ENCODE measurements around the gene PACS2.
"Not testable (repeated sequence)": the region's sequence is repeated elsewhere in the genome, so short reads cannot be mapped to it uniquely, and the experiment has no call there.

Gene PACS2

GRCh38 chr14:105314287-105315200 lies at the start of gene PACS2:
PACS2 (plus strand) TSS chr14:105314748; CDS start chr14:105314919, 171 bp downstream.
- peak; percentile 51 to 56 for DNase-seq (ENCODE audit: low read depth in 2 of 2)

GRCh38 chr14:105267820-105268548 lies 46.6 kb upstream of the PACS2 start:
- no peak for DNase-seq (ENCODE audit: low read depth in 2 of 2)

- no peak for DNase-seq (ENCODE audit: low read depth in 2 of 2)
Observed at GRCh38 chr14:105268736-105269354, 45.7 kb upstream of the PACS2 start.

- no peak for DNase-seq (ENCODE audit: low read depth in 2 of 2)
Observed at GRCh38 chr14:105269405-105269804, 45.1 kb upstream of the PACS2 start.

- no peak for DNase-seq (ENCODE audit: low read depth in 2 of 2)
Observed at GRCh38 chr14:105271224-105271890, 43.2 kb upstream of the PACS2 start.

GRCh38 chr14:105272623-105273022 lies 41.9 kb upstream of the PACS2 start:
- no peak for DNase-seq (ENCODE audit: low read depth in 2 of 2)

GRCh38 chr14:105273062-105273461 lies 41.5 kb upstream of the PACS2 start:
- no peak for DNase-seq (ENCODE audit: low read depth in 2 of 2)

GRCh38 chr14:105274637-105275036 lies 39.9 kb upstream of the PACS2 start:
- DNase-seq (ENCODE audit: low read depth in 2 of 2) = no peak

- no peak for DNase-seq (ENCODE audit: low read depth in 2 of 2)
Observed at GRCh38 chr14:105275267-105275946, 39.1 kb upstream of the PACS2 start.

- not testable (repeated sequence) for DNase-seq (ENCODE audit: low read depth in 2 of 2)
Observed at GRCh38 chr14:105277448-105277847, 37.1 kb upstream of the PACS2 start.

GRCh38 chr14:105279642-105280361 lies 34.7 kb upstream of the PACS2 start:
- no peak for DNase-seq (ENCODE audit: low read depth in 2 of 2)

GRCh38 chr14:105280525-105280924 lies 34.0 kb upstream of the PACS2 start:
- DNase-seq (ENCODE audit: low read depth in 2 of 2) = no peak

GRCh38 chr14:105281371-105282097 lies 33.0 kb upstream of the PACS2 start:
- DNase-seq (ENCODE audit: low read depth in 2 of 2) = no peak

GRCh38 chr14:105282098-105282725 lies 32.3 kb upstream of the PACS2 start:
- DNase-seq (ENCODE audit: low read depth in 2 of 2) = no peak

GRCh38 chr14:105283028-105283427 lies 31.5 kb upstream of the PACS2 start:
- DNase-seq (ENCODE audit: low read depth in 2 of 2) = no peak

GRCh38 chr14:105283899-105284298 lies 30.6 kb upstream of the PACS2 start:
- DNase-seq (ENCODE audit: low read depth in 2 of 2) = no peak

- no peak for DNase-seq (ENCODE audit: low read depth in 2 of 2)
Observed at GRCh38 chr14:105285174-105285573, 29.4 kb upstream of the PACS2 start.

GRCh38 chr14:105286759-105287144 lies 27.8 kb upstream of the PACS2 start:
- DNase-seq (ENCODE audit: low read depth in 2 of 2) = no peak

All from stimulated activated CD8-positive, alpha-beta memory T cell treated with anti-CD3 and anti-CD28 coated beads, Interleukin-7, amount 100 ng/mL, for 1 hour (primary cell).